ENCODE results near the gene ST3GAL2.

The ST3GAL2 gene

GRCh38 chr16:70474320-70475053, 35.6 kb upstream of the ST3GAL2 start (continued):
- TF ChIP-seq PATZ1 (CRISPR knock-in tag; IDR thresholded peaks at IDR 0.05; ENCODE audit: borderline replicate concordance) (no peak), CREB5 (CRISPR knock-in tag; IDR thresholded peaks at IDR 0.05; ENCODE audit: low read depth) (no peak)

GRCh38 chr16:70473446-70474319, 34.8 kb upstream of the ST3GAL2 start:
- TF ChIP-seq ZFP30 (CRISPR knock-in tag; IDR thresholded peaks at IDR 0.05) (no peak), SNAI2 (CRISPR knock-in tag; IDR thresholded peaks at IDR 0.05) (no peak), PATZ1 (CRISPR knock-in tag; IDR thresholded peaks at IDR 0.05; ENCODE audit: borderline replicate concordance) (no peak), GLIS3 (CRISPR knock-in tag; IDR thresholded peaks at IDR 0.05) (no peak), TSHZ2 (CRISPR knock-in tag; IDR thresholded peaks at IDR 0.05) (no peak), PPARA (CRISPR knock-in tag; IDR thresholded peaks at IDR 0.05; ENCODE audit: borderline replicate concordance) (no peak), ZFP3 (CRISPR knock-in tag; IDR thresholded peaks at IDR 0.05) (no peak), ESRRG (CRISPR knock-in tag; IDR thresholded peaks at IDR 0.05) (no peak), TCF4 (CRISPR knock-in tag; IDR thresholded peaks at IDR 0.05; ENCODE audit: borderline replicate concordance) (no peak), CREB5 (CRISPR knock-in tag; IDR thresholded peaks at IDR 0.05; ENCODE audit: low read depth) (no peak), OSR1 (CRISPR knock-in tag; IDR thresholded peaks at IDR 0.05) (no peak), BACH2 (CRISPR knock-in tag; IDR thresholded peaks at IDR 0.05; ENCODE audit: borderline replicate concordance) (no peak), RARB (CRISPR knock-in tag; IDR thresholded peaks at IDR 0.05) (no peak), ZNF8 (CRISPR knock-in tag; IDR thresholded peaks at IDR 0.05) (no peak), ZNF565 (CRISPR knock-in tag; conservative IDR thresholded peaks at IDR 0.05; ENCODE audit: low read depth) (no peak), ARNTL (CRISPR knock-in tag; IDR thresholded peaks at IDR 0.05; ENCODE audit: borderline replicate concordance, low read depth) (no peak), ZNF70 (CRISPR knock-in tag; IDR thresholded peaks at IDR 0.05) (no peak), ZC3H10 (CRISPR knock-in tag; IDR thresholded peaks at IDR 0.05) (no peak)
- TF ChIP-seq, protein P1, sequence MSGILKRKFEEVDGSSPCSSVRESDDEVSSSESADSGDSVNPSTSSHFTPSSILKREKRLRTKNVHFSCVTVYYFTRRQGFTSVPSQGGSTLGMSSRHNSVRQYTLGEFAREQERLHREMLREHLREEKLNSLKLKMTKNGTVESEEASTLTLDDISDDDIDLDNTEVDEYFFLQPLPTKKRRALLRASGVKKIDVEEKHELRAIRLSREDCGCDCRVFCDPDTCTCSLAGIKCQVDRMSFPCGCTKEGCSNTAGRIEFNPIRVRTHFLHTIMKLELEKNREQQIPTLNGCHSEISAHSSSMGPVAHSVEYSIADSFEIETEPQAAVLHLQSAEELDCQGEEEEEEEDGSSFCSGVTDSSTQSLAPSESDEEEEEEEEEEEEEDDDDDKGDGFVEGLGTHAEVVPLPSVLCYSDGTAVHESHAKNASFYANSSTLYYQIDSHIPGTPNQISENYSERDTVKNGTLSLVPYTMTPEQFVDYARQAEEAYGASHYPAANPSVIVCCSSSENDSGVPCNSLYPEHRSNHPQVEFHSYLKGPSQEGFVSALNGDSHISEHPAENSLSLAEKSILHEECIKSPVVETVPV (CRISPR knock-in tag; IDR thresholded peaks at IDR 0.05), result no peak
- TF ChIP-seq, protein P2, sequence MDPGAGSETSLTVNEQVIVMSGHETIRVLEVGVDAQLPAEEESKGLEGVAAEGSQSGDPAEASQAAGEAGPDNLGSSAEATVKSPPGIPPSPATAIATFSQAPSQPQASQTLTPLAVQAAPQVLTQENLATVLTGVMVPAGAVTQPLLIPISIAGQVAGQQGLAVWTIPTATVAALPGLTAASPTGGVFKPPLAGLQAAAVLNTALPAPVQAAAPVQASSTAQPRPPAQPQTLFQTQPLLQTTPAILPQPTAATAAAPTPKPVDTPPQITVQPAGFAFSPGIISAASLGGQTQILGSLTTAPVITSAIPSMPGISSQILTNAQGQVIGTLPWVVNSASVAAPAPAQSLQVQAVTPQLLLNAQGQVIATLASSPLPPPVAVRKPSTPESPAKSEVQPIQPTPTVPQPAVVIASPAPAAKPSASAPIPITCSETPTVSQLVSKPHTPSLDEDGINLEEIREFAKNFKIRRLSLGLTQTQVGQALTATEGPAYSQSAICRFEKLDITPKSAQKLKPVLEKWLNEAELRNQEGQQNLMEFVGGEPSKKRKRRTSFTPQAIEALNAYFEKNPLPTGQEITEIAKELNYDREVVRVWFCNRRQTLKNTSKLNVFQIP (CRISPR knock-in tag; IDR thresholded peaks at IDR 0.05; ENCODE audit: borderline replicate concordance, low read depth), result no peak
- ATAC-seq, result no peak

Measured in SK-N-SH treated with all-trans-retinoic acid at 6 μM for 48 hours (cell line).